OCI-LY1 (cell line): ENCODE results near the gene FAT3.

Source experiments
- CTCF ChIP-seq: fragments of 200-600 bp; sonication (generic), shearing (Covaris generic); IDR thresholded peaks from 2 replicates; pipeline ENCODE4 v1.5.1; 2017; ENCODE audit warnings: mild to moderate bottlenecking, antibody characterized with exemption, low read length, moderate library complexity, mixed read lengths
- EZH2 ChIP-seq: fragments of 200-600 bp; sonication (generic), shearing (Covaris generic); IDR thresholded peaks from 2 replicates; pipeline ENCODE4 v1.8.0; 2017; ENCODE audit warnings: borderline replicate concordance, mixed run types, mild to moderate bottlenecking, antibody characterized with exemption, low read length, moderate library complexity, mixed read lengths

GRCh38 chr11:92259861-92260260 lies 35.2 kb downstream of the FAT3 start:
- TF ChIP-seq EZH2 (no peak), CTCF (no peak)
